ENCODE data around the gene ALOX12.
A peak's percentile ranks its signal among the peaks of the same experiment; 100 is the strongest.

The ALOX12 gene

DNA sequence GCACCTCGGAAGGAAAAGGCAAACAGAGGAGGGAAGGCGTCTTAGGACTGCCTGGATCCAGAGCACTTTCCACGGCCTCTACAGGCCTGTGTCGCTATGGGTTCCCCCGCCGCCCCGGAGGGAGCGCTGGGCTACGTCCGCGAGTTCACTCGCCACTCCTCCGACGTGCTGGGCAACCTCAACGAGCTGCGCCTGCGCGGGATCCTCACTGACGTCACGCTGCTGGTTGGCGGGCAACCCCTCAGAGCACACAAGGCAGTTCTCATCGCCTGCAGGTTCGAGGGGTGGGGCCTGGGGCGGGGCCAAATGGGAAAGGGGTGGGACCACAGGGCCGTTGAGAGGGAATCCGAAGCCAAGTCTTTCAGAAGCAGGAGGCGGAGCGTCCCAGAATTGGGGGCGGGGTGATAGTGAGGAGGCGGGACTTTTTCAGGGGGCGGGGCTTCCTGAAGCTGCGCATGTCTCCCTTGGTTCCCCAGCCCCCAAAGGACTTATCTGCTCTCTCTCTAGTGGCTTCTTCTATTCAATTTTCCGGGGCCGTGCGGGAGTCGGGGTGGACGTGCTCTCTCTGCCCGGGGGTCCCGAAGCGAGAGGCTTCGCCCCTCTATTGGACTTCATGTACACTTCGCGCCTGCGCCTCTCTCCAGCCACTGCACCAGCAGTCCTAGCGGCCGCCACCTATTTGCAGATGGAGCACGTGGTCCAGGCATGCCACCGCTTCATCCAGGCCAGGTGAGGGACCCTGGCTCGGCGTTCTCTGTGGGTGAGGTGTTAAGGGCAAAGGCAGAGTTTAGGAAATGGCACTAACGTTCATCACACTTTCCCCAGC, 27.9 kb downstream of the ALOX12 start:
- DNase-seq: peak; percentile 96

DNA sequence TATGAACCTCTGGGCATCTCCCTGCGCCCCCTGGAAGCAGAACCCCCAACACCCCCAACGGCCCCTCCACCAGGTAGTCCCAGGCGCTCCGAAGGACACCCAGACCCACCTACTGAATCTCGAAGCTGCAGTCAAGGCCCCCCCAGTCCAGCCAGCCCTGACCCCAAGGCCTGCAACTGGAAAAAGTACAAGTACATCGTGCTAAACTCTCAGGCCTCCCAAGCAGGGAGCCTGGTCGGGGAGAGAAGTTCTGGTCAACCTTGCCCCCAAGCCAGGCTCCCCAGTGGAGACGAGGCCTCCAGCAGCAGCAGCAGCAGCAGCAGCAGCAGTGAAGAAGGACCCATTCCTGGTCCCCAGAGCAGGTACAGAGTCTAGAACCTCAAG, 28.5 kb downstream of the ALOX12 start:
- no peak for DNase-seq

DNA sequence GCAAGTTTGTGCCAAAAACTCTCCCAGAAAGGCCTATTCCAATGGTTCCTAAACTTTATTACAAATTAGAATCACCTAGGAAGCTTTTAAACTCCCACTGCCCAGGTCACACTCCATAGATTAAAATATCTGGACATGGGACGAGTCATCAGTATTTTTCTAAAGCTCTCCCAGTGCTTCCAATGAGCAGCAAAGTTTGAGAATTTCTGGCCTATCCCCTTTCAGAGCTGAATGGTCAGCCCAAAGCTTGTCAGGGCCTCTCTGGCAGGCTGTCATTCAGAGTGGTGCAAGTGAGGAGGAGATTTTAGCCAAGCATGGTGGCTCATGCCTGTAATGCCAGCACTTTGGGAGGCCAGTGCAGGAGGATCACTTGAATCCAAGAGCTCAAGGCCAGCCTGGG, 29.4 kb downstream of the ALOX12 start:
- no peak for DNase-seq

DNA sequence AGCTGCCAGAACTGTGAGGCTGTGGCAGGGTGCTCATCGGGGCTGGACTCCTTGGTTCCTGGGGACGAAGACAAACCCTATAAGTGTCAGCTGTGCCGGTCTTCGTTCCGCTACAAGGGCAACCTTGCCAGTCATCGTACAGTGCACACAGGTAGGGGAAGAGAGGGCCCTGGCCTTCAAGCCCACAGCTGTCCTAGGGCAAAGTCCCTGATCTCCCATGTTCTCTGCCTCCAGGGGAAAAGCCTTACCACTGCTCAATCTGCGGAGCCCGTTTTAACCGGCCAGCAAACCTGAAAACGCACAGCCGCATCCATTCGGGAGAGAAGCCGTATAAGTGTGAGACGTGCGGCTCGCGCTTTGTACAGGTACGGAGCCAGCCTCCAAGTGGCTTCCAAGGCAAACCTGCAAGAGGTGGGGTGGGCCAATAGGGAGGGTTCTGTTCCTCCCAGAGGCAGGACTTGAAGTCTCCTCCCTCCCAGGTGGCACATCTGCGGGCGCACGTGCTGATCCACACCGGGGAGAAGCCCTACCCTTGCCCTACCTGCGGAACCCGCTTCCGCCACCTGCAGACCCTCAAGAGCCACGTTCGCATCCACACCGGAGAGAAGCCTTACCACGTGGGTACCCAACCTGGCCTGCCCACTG, 30.7 kb downstream of the ALOX12 start:
- no peak for DNase-seq

DNA sequence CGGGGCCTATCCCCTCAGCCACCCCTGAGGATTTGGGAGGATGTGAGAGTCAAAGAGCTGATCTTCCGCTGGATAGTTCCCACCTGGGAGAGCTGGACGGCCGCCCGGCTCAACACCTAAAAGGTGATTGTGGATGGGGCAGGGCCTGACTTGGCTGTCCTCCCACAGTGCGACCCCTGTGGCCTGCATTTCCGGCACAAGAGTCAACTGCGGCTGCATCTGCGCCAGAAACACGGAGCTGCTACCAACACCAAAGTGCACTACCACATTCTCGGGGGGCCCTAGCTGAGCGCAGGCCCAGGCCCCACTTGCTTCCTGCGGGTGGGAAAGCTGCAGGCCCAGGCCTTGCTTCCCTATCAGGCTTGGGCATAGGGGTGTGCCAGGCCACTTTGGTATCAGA, 31.5 kb downstream of the ALOX12 start:
- no peak for DNase-seq

DNA sequence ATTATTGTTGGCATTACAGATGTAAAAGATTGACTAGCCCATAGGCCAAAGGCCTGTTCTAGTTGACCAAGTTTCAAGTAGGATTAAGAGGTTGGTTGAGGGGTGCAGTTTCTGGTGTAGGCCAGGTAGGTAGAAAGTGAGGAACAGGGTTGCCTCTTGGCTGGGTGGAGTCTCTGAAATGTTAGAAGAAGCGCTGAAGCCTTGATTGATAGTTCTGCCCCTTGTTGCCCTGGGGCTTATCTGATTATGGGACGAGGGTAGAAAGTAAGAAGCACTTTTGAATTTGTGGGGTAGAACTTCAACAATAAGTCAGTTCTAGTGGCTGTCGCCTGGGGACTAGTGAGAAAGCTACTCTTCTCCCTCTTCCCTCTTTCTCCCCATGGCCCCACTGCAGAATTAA, 33.2 kb downstream of the ALOX12 start:
- DNase-seq: no peak

DNA sequence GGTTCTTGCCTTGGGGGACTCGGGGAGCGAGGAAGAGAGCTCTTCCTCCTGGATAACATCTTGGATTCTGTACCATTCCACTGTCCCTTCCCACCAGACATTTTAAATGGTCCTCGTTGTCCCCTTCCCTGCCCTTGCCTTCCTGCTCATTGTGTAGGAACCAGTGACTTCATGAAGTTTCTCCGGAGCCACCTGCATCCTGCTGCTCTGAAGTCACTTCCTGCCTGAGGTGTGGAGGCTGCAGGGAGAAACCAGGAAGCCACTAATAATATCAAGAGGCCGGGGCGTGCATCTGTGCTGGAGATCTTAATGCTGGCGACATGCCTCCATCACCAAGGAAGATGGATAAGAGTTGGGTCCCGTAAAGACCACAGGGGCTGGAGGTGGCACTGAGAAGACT, 33.8 kb downstream of the ALOX12 start:
- peak; percentile 50 for DNase-seq

DNA sequence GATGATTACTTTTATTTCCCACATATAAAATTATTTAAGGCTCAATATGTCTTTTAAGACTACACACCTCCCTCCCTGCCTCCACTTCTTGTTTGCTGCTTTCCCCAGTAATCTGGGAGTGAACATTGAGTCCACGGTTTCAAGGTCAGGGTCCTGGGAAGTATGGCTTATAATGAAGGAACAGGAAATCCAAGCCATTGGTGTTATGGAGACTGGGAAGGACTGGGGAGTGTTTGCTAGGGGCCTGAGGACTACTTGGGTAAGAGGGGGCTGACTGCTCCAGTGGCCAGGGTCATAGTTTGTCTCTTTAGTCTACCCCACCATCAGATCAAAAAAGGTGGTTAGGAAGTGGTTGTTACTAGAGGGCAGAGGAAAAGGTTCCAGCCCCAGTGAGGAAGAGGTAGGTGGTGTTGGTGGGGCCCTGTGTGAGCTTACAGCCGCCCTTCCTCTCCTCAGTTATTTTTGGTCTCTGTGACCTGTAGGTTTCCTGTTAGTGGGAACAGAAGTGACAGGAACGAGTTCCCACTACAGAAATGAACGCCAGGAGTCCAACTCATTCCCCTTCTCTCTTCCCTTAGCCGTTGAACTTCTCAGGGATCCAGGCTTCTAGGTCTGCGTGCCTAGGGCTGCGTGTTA, 39.2 kb downstream of the ALOX12 start:
- no peak for DNase-seq

DNA sequence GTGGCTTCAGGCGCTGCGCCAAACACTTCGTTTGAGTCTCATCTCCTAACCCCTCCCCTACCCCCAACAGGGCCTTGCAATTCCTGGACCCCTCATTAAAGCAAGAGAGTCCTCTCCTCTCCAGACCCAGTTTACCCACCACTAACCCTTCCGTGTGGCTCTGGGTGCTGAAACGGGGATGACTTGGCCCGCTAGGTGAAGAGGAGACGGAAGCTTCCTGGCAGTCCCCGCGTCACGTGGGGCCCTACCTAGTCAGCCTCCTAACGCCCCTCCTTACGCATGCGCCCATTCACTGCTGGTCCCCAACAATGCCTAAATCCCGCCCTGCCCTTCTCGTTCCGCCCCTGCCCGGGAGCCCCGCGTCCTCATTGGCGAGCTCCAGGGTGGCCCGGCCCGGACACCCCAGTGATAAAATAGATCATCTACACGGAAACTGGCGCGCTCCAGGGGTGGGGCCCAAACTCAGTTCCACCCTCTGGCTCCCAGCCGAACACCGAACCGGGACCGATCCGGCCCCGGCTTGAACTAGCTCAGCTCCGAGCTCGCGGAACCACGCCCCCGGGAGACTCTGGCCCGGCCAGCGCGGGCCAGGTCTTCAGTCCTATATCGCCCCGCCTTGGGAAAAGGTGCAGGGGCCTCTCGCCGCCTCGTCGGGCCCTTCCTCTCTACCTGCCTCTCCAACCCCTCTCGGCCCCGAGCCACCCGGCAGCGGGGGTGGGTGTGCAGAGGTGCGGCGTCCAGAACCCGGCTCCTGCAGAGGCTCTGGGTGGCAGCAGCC, 39.9 kb downstream of the ALOX12 start, which contains the start of gene SLC16A13:
Gene SLC16A13 (plus strand): TSS at position 425 of the 778 bp plus-strand sequence. CDS start 368 bp downstream, outside the sequence.
- peak; percentile 96 for DNase-seq

DNA sequence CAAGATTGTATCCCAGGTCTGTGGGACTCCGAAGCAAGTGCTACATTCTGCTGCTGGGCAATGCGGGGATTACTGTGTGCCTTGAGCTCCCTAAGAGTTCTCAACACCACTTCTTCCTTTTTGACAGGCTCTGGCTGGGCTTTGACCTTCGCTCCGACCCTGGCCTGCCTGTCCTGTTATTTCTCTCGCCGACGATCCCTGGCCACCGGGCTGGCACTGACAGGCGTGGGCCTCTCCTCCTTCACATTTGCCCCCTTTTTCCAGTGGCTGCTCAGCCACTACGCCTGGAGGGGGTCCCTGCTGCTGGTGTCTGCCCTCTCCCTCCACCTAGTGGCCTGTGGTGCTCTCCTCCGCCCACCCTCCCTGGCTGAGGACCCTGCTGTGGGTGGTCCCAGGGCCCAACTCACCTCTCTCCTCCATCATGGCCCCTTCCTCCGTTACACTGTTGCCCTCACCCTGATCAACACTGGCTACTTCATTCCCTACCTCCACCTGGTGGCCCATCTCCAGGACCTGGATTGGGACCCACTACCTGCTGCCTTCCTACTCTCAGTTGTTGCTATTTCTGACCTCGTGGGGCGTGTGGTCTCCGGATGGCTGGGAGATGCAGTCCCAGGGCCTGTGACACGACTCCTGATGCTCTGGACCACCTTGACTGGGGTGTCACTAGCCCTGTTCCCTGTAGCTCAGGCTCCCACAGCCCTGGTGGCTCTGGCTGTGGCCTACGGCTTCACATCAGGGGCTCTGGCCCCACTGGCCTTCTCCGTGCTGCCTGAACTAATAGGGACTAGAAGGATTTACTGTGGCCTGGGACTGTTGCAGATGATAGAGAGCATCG, 42.4 kb downstream of the ALOX12 start:
- no peak for DNase-seq

DNA sequence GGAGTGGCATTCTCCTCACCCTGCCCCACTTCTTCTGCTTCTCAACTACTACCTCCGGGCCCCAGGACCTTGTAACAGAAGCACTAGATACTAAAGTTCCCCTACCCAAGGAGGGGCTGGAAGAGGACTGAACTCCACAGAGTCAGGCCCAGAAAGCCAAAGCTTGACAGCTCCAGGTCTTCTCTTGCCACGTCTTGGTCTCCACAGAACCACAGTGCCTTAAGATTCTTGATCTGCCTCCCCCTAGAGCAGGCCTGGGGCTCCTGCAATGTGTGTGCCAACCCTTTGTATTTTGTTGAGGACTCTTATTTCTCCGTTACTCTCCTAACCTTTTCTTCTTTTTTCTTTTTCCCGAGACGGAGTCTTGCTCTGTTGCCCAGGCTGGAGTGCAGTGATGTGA, 44.0 kb downstream of the ALOX12 start:
- no peak for DNase-seq

DNA sequence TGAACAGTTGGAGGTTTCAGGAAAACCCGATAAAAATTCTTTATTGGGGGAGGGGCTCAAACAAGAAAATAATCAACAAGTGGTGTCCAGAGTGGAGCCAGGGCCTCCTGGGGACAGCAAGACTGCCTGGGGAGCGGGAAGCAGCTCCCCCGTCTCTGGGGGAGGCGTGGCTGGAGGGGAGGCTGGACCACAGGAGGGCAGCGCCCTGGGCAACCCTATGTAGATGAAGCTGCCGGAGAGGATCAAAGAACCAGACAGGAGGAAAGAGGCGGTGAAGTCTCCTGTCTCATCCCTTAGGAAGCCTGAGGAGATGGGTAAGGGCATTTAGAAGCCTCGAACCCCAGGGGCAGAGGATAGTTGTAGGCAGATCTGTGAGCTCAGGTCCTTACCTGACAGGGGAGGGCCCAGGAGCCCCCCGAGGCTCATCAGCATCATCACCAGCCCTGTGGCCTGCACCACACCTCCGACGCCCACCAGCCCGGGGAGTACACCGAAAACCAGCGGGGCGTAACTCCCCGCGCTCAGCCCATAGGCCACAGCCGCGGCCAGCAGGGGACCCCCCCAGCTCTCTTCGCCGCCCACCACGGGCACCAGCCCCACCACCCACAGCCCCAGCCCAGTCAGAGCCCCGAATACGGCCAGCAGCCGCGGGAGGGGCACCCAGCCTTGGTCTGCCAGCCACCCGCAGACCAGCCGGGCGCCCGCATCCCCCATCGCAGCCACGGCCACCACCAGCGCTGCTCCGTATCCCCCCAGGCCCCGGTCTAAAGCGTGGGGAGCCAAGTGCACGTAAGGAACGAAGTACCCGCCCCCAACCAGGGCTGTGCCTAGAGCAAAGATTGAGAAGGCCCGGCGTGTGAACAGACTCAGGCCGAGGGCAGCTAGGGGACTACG, 46.0 kb downstream of the ALOX12 start:
- DNase-seq: no peak

DNA sequence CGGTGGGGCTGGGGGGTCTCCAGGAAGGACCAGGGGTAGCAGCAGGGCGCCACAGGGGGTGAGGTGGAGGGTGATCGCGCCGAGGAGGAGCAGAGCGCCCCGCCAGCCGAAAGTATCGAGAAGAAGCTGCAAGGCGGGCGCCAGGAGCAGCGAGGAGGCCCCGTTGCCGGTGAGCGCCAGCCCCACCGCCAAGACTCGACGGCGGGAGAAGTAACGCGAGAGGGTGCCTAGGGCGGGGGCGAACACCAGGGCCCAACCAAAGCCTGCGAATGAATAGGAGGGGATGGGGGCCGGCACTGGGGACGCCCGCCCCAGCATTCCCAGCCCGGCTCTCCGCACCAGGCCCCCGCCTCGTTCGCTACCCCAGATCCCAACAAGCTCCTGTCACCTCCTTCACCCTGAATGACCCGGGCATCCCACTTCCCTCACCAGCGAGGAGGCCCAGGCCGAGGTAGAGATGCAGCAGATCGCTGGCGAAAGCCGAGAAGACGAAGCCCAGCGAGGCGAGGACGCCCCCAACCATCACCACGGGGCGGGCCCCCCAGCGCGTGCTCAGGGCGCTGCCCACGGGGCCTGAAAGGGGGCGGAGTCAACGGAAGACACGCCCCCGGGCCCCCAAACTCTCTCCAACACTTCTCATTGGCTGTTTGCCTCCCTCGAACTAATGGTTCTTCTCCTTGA, 46.8 kb downstream of the ALOX12 start:
- DNase-seq: no peak

DNA sequence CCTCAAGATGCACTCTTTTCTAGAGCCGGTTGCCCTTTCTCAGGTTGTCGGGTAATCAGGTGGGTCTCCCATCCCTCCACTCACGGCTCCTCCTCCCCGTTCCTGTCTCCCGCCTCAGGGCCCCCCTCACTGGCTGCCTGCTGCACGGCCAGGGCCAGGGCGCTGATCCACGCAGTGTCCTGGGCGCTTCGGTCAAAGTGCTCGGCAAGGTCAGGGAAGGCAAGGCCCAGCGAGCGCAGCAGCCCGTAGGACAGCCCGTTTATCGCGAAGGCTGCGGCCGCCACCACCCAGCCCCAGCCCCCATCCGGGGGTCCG, 47.3 kb downstream of the ALOX12 start:
- DNase-seq: no peak

DNA sequence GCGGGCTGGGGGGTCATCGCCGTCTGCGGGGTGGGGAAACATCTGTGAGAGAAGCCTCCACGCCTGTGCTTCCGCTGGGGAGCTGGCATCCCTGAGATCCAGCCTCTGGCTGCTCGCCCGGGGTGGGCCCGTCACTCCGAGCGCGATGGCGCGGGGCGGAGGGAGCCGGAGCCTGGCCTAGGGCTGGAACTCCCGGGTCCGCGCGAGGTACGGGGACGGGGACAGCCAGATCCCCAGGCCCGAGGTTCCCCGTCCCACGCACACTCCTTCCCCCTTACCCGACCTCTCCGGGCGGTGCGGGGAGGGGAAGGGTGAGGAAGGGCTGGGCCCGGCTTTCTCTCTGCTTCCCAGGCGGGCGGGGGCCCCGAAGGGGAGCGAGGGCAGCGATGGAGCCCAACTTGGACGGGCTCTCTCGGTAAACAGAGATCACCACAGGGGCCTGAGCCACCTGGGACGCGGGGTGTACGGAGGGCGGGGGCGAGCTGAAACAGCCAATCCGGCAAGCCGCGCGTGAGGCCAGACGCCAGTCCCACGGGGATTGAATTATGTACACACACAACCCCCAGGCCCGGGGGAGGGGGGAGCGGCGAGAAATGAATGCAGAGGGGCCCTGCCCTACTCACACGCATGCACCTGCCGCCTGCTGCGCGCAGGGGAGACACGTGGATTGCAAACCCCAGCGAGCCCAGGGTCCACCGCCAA, 47.8 kb downstream of the ALOX12 start, which contains the start of gene SLC16A11:
Gene SLC16A11 (minus strand): TSS at position 596 of the 702 bp plus-strand sequence. CDS start 579 bp downstream, at position 17.
- no peak for DNase-seq

DNA sequence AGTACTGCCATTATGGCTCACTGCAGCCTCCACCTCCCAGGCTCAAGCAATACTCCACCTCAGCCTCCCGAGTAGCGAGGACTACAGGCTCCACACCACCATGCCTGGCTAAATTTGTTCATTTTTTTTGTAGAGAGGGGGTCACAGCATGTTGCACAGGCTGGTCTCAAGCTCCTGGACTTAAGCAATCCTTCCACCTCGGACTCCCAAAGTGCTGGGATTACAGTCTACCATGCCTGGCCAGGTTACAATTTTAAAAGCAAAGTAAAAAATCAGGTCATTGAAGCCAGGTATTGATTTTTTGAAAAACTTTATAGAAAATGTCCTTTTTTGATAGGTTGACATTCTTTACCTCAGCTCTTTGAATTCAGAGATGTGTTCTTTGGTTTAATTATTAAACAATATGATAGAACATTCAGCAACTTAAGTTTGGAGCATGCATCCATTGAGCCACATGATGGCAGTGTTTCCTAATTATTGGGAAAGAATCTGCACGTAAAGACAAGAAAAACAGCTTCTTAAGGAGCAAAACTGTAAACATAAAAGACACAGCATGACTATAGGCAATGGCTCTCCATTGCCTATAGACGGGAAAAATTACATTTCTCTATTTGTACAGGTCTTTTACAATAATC, 49.8 kb downstream of the ALOX12 start:
- DNase-seq: peak; percentile 74

DNA sequence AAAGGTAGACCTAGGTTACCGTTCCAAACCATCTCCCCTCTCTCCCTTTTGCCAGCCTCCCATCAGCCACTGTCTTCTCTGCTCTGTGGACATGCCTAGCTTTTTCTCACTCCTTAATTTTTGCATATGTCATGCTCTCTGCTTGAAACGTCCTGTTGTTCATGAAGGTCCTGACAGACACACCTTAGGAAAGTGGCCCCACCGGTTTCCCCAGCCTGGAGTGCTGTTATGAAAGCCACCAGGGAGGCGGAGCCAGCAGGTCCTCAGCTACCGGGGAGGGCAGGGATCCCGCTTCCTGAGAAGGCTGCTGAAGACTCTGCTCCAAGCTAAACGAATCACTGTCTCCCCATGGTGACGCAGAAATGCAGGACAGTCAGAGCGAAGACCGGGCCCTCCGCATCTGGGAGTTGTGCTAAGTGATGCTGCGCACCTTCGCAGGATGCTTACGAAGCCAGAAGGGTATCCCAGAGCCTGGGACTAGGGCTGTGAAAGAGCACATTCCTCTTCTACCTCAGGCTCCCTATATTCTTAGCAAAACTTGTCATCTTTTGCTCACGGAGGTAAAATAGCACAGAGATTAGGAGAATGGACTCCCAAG, 50.4 kb downstream of the ALOX12 start:
- no peak for DNase-seq

DNA sequence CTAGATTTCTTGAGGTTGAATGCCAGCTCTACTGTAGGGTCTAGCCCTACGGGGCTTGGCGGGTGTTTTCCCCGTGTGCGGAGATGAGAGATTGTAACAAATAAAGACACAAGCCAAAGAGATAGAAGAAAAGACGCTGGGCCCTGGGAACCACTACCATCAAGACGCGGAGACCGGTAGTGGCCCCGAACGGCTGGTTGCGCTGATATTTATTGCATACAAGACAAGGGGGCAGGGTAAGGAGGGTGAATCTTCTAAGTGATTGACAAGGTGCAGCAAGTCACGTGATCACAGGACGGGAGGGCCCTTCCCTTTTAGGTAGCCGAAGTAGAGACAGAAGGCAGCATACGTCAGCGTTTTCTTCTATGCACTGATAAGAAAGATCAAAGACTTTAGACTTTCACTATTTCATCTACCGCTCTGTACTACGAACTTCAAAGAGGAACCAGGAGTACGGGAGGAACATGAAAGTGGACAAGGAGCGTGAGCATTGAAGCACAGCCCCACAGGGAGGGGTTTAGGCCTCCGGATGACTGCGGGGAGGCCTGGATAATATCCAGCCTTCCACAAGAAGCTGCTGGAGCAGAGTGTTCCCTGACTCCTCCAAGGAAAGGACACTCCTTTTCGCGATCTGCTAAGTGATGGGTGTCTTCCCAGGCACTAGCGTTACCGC, 51.0 kb downstream of the ALOX12 start:
- peak; percentile 15 for DNase-seq

Data from inflammatory macrophage treated with lipopolysaccharide for 4 hours (primary cell).